NCI-H460 (cell line): ENCODE measurements around the gene SLC7A8. TPM values are rescaled to one million over a fixed set of nuclear protein-coding genes. Genes with fewer than 3 reads are reported as not detected.

Experiments
- DNase-seq: peaks from one replicate; pipeline ENCODE4 v3.0.0-alpha.2; 2016; ENCODE audit warnings: low read depth; ENCODE audit errors: extremely low read depth
- total RNA-seq: library from RNA; depleted of rRNA; stranded (reverse); fragments of >200 nt; shearing (Covaris generic); gene quantifications from 2 replicates; pipeline ENCODE4 v1.2.3, GENCODE V29; 2014

The SLC7A8 gene
- total RNA-seq, 1 experiment from 2014 or later = 1.1 TPM

GRCh38 chr14:23160924-23161522 lies 22.4 kb downstream of the SLC7A8 start:
- peak; percentile 28 for DNase-seq

- DNase-seq = no peak
These were observed 23.9 kb downstream of the SLC7A8 start for GRCh38 chr14:23159532-23159931.

GRCh38 chr14:23158779-23159178 lies 24.7 kb downstream of the SLC7A8 start:
- DNase-seq = no peak

- DNase-seq = peak; percentile 79
These were observed 28.4 kb downstream of the SLC7A8 start for GRCh38 chr14:23154964-23155587.

GRCh38 chr14:23153851-23154796 lies 29.3 kb downstream of the SLC7A8 start:
- DNase-seq = no peak

- DNase-seq = no peak
These were observed 32.1 kb downstream of the SLC7A8 start for GRCh38 chr14:23151342-23151741.

GRCh38 chr14:23149745-23150144 lies 33.7 kb downstream of the SLC7A8 start:
- no peak for DNase-seq

GRCh38 chr14:23148591-23149249 lies 34.7 kb downstream of the SLC7A8 start:
- no peak for DNase-seq

GRCh38 chr14:23147676-23148075 lies 35.8 kb downstream of the SLC7A8 start:
- no peak for DNase-seq

- DNase-seq = no peak
These were observed 36.5 kb downstream of the SLC7A8 start for GRCh38 chr14:23146980-23147379.

- DNase-seq = no peak
These were observed 37.0 kb downstream of the SLC7A8 start for GRCh38 chr14:23146351-23146910.

- no peak for DNase-seq
These were observed 37.6 kb downstream of the SLC7A8 start for GRCh38 chr14:23145794-23146350.

- no peak for DNase-seq
These were observed 39.5 kb downstream of the SLC7A8 start for GRCh38 chr14:23143911-23144310.

GRCh38 chr14:23142826-23143225 lies 40.6 kb downstream of the SLC7A8 start:
- no peak for DNase-seq

- no peak for DNase-seq
These were observed 41.6 kb downstream of the SLC7A8 start for GRCh38 chr14:23141706-23142444.

- no peak for DNase-seq
These were observed 43.1 kb downstream of the SLC7A8 start for GRCh38 chr14:23140371-23140770.

- DNase-seq = no peak
These were observed 43.6 kb downstream of the SLC7A8 start for GRCh38 chr14:23139874-23140273.

- no peak for DNase-seq
These were observed 45.5 kb downstream of the SLC7A8 start for GRCh38 chr14:23137813-23138535.
